ELF-1 (cell line): Measurements from ENCODE around the gene PET100.
A peak's percentile ranks its signal among the peaks of the same experiment; 100 is the strongest.

ENCODE experiments used
- DNase-seq: peaks from one replicate; pipeline ENCODE4 v3.0.0-alpha.2; 2016; ENCODE audit warnings: low read depth, low spot score

The PET100 gene

GRCh38 chr19:7629347-7630054, at the start of gene PET100, which contains the start of gene XAB2:
Gene PET100 (plus strand): TSS chr19:7629793. CDS start chr19:7629834, 41 bp downstream.
Gene XAB2 (minus strand): TSS chr19:7629545. CDS start chr19:7629527, 18 bp downstream.
- peak; percentile 99 for DNase-seq

DNA sequence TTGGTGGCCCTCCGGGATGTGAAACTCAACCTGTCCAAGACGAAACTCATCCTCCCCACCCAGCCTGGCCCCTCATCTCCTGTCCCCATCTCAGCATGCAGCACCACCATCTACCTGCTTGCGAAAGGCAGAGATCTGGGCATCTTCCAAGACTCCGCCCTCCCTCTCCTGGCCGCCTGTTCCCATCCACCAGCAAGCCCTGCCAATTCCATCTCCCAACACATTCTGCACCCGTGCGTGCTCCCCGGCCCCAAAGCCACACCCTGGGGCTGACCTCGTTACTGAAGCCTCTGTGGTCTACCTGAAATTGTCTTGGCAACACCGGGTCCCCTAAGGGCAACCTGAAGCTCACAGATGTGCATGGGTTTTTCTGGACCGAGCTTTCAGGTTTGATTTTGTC, 47.1 kb upstream of the PET100 start:
- no peak for DNase-seq

DNA sequence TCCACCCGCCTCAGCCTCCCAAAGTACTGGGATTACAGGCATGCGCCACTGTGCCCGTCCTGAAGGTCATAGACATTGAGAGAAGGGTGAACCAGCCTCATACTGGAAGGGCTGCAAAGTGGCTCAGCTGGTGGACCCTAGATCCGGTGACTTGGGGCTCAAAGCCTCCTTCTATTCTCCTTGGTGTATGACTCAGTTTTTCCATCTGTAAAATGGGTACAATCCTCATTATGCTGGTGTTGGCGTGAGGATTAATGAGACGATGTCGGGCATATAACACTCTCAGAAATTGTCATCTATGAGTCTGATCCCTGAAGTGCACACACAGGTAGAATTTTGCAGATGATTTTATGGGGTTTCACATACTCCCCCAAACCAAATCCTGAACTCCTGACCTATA, 39.8 kb upstream of the PET100 start:
- DNase-seq: no peak

GRCh38 chr19:7590256-7590655, 39.3 kb upstream of the PET100 start:
- DNase-seq: peak; percentile 82

DNA sequence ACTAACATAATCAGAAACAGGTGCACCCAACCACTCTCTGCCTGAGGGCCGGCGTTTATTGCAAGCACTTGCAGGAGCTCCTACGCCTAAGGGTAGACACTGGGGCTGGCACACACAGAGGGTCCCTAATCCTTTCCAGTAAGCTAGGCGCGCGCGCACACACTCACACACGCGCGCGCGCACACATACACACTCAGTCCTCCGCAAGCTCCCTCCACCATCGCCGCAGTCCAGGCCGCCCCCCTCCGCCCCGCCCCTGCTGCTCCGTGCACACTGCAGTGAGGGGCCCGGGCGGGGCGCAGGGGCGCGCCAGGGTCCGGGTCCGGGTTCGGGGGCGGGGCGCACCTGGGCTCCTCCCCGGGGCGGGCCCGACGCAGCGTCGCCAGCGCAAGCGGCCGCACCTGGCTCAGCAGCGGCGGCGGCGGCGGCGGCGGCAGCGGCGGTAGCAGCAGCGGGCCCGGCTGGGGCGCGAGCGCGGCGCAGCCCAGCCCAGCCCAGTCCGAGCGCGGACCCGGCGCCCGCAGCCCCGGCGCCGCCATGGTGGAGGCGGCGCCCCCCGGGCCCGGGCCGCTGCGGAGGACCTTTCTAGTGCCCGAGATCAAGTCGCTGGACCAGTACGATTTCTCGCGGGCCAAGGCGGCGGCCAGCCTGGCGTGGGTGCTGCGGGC, 34.0 kb upstream of the PET100 start, which contains the start of gene CAMSAP3:
CAMSAP3 (plus strand) TSS at position 398 of the 668 bp plus-strand sequence; CDS start at position 538, 140 bp downstream.
- peak; percentile 69 for DNase-seq

- no peak for DNase-seq
Observed at GRCh38 chr19:7596211-7596937, 33.2 kb upstream of the PET100 start.

DNA sequence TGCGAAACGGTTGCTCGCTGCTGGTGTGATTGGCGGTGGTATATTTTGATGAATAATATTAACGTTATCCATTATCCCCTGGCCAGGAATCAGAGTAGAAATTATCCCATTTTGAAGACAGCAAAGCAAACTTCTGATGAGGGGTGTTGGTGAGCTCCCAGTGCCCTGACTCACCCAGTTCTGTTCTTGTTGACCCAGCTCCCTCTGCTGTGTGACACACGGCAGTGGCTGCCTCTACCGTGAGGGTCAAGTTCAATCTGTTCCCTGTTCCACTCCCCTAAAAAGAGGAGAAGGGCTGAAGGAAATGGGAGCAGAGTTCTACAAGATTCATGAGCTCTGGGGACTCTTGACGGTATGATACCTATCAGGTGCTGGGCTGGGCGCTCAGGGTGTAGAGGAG, 31.9 kb upstream of the PET100 start:
- no peak for DNase-seq

GRCh38 chr19:7598180-7598579, 31.4 kb upstream of the PET100 start:
- no peak for DNase-seq

- DNase-seq: no peak
Observed at GRCh38 chr19:7600721-7601120, 28.9 kb upstream of the PET100 start.

GRCh38 chr19:7602240-7602934, 27.2 kb upstream of the PET100 start:
- no peak for DNase-seq

- DNase-seq: no peak
Observed at GRCh38 chr19:7602935-7603497, 26.6 kb upstream of the PET100 start.

- DNase-seq: no peak
Observed at GRCh38 chr19:7603919-7604318, 25.7 kb upstream of the PET100 start.

DNA sequence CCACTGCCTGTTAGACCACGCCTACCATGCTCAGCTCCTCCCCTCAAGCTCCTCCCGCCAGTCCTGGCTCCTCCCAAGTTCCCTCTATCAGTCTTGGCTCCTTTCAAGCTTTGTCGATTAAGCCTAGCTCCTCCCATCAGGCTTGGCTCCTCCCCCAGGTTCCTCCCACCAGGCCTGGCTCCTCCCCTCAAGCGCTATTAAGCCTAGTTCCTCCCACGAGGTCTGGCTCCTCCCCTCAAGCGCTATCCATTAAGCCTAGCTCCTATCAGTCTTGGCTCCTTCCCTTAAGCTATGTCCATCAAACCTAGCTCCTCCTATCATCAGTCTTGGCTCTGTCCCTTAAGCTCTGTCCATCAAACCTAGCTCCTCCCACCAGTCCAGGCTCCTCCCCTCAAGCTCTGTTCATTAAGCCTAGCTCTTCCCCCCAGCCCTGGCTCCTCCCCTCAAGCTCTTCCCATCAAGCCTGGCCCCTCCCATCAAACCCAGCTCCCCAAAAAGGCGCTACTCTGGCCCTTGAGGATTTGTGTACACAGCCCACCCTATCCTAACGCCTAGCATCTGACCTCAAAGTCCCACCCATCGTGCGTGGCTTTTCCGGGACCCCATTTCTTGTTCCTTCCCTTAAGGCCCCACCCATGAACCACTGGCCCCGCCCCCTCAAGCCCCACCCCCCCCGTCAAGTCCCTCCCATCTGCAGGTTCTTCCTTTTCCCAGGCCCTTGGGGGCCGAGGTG, 23.9 kb upstream of the PET100 start:
- DNase-seq: peak; percentile 97

DNA sequence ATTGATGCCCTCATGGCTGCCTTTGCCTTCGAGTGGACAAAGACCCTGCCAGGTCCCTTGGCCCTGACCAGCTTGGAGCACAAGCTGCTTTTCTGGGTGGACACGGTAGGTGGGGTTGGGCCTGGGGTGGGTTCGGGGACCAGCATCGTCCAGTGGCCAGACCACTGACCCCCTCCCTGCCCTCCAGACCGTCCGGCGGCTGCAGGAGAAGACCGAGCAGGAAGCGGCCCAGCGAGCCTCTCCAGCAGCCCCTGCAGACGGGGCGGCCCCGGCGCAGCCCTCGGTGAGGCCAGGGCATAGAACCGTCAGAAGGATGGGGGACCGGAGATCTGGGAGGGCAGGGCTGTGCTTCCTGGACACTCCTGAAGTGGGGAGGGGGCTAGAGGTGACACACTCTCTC, 23.3 kb upstream of the PET100 start:
- DNase-seq: no peak

DNA sequence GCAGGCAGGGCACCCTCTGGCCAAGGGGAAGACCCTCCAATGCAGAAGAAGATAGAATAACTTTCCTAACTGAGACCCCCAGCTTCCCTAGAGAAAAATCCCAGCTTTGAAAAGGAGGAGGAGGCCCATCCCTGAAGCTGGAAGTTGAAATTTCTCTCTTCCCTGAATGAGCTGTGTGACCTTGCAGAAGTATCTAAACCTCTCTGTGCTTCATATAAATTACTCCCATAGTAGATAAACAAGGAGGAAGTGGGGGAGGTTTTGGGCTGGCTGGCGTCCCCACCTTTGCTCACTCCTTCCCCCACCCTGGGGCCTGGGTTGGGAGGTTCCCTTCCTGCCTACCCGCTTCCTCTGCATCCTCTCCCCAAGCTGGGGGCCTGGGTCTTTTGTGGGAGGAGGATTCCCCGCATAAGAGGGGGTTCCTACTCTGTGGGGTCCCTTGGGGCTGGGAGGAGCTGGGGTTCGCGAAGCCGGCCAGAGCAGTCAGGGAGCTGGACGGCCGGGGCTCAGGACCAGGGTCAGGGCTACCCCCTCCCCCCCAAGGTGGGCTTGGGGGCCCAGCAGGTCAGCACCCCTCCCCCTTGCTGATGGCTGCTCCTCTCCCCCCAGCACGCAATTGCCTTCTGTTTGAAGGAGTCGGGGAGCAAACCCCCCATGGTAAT, 22.2 kb upstream of the PET100 start:
- DNase-seq: no peak

GRCh38 chr19:7607874-7608560, 21.6 kb upstream of the PET100 start:
- no peak for DNase-seq

DNA sequence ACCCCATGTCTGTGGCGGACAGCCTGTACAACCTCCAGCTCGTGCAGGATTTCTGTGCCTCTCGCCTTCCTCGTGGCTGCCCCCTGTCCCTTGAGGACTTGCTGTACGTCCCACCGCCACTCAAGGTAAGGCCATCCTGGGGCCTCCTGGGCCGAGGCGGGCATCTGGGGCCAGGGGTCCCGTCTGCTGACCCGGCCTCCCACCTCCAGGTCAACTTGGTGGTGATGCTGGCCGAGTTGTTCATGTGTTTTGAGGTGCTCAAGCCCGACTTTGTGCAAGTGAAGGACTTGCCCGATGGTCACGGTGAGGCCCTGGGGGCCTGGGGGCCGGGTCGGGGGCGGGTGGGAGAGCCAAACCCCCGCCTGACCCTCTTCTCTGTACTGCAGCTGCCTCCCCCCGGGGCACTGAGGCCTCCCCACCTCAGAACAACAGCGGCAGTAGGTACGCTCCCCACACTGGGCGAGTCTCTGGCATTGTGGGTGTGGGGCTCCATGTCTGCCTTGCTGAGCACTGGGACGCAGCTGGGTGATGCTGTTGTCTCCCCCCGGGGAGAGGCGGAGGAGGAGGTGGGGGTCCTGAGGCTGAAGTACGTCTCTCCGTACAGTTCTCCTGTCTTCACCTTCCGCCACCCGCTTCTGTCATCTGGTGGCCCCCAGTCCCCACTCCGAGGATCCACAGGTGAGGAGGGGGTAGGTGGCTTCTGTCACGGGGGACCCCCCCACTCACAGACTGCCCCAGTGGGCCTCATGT, 18.9 kb upstream of the PET100 start:
- no peak for DNase-seq

- DNase-seq: no peak
Observed at GRCh38 chr19:7611541-7612279, 17.9 kb upstream of the PET100 start.
